ENCODE measurements around the gene SLX9.
"Not testable (repeated sequence)": the region's sequence is repeated elsewhere in the genome, so short reads cannot be mapped to it uniquely, and the experiment has no call there.

SLX9 gene

DNA sequence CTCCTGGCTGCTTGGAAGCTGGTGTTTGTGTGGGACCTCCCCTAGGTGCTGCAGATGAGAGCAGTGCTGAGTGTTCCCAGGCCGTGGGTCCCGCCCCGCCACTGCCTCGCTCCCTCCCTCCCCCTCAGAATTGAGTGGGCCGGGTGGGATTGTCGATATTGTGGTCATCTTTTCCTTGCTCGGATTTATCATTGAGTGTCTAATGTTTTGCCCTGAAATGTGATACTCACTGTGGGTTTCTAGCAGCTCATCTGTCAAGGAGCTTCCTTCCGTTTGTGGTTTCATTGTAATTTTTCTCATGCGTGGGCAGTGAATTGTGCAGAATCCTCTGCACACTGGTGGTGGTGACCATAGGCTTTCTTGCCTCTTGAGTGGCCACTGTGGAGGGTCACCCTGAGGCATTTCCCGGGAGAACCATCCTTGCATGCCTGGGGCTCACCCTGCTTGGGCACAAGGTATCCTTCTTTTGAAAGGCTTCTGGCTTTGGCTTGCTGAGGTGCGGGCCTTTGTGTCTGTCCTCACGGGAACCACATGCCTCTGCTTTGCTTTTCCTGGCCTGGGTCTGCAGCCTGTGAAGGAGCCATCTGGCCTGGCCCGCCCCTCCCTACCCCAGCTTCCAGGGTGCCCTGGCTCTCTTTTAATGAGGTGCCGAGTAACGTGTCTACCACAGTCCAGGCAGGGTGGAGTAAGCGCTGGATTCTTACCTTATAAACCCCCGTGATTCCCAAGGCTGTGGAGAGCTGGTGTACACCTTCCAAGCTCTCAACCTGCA, 25.6 kb downstream of the SLX9 start:
- DNase-seq: peak; percentile 82

DNA sequence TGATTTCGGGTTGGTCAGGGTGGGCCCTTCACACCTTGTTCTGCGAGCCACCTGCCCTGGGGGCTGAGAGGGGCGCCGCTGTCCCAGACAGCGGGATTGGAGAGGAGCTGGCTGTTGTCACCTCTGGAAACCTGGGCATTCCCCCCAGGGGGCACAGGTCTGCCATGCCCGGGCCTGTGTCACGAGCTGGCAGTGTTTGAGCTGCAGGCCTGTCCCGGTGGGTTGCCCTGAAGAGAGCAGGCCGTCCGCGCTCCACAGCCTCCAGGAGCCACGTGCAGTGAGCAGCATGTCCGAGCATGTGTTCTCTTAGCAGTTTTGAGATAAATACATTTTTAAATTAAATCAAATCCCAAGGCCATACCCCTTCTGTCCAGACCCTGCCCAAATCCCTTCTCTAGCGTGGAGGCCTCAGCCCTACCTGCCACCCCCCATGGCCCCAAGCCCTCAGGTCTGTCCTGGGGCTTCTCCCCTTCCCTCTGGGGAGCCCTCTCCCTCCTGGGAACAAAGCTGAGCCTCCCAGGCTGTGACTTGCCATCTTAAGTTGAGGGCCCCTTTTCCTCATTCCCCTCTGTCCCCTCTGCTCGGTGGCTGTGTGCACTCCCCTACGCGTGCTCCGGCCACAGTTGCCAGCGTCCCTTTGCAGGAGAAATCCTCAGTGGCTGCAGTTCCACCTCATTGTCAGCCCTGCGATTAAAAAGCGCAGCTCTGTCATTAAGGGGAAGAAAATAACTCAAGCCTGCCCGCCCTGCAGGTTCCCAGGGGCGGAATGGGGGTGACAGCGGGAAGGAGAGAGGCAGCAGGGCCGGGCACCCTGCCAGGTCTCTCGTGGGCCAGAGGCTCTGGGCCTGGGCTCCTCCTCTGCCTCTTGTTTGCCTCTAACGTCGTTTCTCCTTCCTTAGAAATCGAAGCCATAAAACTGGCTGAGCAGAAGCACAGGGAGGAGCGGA, 26.6 kb downstream of the SLX9 start:
- peak; percentile 17 for DNase-seq

DNA sequence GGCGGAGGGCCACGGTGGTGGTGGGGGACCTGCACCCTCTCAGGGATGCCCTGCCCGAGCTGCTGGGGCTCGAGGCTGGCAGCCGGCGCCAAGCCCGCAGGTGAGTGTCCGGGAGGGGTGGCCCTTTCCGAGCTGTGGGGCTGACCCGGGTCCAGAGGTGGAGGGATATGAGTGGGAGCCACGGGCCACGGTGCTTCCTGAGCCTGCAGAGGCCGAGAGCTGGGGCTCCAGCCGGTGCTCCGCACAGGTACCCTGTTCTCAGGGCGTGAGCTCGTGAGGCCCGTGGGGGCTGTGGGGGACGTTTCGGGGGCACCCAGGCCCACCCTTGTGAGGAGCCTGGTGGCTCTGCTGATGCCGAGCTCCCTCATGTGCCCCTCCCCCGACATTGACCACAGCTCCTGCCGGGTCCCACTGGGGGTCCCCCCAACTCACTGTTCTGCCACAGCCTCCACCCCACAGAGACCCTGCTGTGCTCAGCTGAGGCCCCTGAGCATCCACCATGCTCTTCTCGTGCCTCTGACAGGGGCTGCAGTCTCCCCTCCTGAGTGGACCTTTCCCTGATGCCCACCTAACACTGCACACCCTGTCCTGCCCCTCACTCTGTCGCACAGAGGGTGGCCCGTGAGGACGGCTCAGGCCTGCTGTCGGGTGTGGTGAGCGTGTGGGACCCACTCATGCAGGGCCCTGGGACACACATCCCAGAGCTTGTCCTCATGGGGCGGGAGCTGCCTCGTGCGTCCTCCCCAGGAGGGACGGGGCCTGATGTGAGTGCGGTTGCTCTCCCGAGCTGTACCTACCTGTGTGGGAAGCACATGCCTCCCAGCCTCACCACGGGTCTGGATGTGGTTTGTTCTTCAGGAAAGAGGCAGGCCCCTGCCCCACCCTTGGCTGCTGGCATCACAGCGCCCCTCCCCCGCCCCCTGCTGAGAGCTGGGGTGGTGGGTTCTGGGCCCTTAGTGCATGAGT, 27.5 kb downstream of the SLX9 start:
- DNase-seq: no peak

DNA sequence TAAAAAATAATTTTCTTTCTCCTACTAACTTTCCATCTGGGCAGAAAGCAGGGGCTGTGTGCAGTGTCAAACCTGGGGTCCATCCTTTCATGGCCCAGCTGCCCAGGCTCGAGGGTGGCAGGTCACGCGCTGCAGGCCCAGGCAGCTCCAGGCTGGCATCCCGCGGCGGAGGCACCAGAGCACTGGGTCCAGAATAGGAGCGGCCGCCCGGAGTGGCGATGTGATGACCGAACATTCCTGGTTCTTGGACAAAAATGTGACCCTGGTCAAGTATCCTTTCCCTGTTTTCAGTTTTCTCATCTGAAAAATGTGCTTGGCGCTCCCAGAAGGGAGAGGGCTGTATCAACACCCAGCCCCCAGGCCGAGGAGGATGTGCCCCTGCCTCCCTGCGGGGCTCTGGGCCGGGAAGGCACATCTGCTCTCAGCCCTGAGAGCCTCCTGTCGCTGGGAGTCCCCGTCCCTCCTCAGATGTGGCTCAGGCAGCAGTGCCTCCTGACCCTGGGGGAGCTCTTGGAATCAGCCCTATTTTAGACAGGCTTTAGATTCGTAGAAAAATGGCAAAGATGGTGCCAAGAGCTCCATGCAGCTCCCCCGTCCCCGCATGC, 29.3 kb downstream of the SLX9 start:
- no peak for DNase-seq

DNA sequence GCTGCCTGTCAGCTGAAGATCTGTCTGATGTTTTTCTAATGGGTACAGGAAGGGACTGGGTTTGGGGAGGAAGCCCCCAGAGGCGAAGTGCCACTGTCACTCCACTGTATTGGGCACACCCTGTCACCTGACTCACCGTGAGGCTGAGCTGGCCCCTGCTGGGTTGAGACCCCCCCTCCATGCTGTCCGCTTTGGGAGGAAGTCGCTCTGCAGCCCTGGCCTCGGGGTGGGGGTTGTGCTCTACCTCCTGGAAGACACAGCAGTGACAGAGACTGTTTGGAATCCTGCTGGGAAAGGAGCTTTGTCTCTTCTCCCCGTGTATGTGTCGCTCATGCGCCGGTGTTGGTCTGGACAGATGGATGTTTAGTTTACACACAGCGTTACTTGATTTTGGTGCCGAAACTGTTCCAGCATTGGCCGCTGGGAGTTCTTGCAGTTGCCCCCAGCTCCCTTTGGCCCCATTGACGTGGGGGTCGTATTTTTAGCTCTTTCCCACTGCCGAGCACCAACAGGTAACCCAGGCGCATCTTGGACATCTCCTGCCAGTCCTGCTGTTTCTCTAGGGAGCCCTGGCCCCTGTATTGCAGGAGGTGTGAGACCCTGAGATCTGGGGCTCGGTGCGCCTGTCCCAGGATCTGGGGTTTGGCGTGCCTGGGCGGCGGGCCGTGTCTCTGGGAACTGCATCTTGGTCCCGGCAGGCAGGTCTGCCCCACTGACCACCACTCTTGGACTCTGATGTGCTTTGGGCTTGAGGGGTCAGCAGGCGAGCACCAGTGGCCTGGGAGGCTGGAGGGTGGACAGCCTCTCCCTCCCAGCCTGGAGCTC, 30.3 kb downstream of the SLX9 start:
- no peak for DNase-seq

DNA sequence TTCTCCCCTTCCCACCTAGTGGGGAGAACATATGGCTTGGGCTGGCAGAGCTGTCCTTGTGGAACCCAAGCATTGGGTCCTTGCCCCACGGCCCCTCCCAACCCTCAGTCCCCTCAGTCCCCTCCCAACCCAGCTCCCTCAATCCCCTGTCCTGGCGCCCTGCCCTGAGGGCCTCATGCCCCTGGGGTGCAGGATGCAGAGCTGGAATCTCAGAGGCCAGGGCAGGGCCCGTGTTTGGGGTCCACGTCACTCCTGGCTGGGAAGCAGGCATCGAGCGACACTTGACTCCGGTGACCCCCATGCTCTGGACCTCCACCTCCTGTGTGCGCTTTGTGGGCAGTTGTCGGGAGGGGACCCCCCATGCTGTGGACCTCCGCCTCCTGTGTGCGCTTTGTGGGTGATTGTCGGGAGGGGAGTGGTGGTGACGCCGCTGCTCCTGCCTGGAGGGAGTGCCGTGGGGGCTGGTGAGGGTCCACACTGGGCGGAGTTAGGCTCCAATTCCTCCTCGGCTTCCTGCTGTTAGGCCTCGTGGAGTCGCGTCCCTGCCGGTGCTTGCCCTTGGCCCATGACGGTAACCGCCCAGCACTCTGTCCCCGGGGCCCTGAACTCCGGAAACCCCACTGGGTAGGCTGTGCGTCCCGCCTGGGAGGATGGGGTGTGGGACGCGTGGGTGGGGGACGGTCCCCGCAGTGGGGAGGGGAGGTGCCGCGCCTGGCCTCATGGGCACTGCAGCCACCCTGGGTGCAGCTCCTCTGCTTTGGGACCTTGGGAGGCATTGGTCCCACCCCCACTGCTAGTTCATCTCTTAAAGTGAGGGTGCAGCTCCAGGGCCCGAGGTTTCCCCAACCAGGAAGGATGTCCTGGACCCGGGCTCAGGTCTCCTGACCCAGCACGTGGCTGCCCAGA, 31.2 kb downstream of the SLX9 start:
- no peak for DNase-seq

DNA sequence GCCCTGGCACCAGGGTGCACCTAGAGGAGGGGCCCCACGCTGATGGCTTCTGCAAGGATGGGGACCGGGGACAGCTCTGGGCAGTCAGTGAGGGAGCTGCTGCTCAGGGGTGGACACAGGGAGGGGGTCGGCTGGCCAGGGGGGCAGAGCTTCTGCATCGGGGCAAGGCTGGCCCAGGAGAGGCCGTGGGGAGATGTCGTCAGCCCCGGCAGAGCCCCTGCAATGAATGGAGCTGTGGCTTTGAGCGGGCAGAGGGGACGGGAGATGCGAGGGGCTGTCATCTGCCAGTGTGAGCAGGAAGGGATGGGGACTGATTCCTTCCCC, 31.8 kb downstream of the SLX9 start:
- no peak for DNase-seq

DNA sequence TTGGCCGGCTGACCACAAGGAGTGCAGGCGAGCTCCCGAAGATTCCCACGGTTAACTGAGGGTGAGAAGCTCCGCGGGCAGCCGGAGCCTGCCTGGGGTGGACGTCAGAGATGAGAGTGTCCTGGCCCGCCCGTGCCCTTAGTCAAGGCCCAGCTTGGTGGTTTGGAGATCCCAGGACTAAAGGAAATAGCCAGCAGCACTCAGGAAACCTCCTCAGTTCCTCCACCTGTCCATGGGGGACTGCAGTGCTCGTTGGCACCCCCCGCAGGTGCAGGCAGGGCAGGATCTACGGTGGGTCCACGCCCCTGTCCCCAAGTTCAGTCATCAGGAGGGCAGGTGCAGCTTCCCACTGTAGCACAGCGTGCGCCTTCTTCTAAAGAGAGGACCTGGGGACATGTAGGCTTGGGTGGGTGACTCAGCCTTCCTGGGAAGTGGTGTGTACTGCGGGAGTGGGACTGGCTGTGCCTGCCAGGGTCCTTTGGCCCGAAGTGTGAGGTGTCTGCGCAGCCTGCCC, 32.5 kb downstream of the SLX9 start:
- no peak for DNase-seq

DNA sequence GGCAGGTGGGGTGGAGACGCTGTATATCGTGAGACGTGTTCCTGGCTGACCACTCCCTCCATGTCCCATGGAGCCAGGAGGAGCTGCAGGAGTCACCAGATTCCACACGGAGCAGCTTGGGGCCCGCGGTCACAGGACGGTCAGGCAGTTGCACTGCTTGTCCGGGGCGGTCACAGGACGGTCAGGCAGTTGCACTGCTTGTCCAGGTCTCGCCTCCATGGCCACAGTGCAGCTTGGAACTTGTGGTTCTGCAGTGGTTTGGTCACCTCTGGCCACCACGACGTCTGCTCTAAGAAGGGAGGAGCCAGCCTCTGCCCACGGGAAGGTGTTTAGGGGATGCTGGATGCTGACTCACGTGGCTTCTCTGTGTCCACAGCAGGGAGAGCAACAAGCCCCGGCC, 33.0 kb downstream of the SLX9 start:
- DNase-seq: no peak

DNA sequence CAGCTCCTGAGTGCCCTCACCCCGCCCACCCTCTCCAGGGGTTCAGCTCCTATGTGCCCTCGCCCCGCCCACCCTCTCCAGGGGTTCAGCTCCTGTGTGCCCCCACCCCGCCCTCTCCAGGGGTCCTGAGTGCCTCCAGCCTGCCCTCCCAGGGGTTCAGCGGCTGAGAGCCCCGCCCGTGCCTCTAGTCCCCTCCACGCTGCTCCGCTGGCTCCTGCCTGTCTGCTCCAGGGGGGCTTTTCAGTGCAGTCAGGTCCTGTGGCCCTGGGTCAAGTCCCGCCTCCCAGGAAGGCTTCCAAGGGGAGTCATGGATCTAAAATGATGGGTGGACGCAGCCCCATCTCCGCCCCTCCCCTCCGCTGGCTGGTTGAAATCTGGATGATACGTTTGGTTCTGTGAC, 33.8 kb downstream of the SLX9 start:
- no peak for DNase-seq

DNA sequence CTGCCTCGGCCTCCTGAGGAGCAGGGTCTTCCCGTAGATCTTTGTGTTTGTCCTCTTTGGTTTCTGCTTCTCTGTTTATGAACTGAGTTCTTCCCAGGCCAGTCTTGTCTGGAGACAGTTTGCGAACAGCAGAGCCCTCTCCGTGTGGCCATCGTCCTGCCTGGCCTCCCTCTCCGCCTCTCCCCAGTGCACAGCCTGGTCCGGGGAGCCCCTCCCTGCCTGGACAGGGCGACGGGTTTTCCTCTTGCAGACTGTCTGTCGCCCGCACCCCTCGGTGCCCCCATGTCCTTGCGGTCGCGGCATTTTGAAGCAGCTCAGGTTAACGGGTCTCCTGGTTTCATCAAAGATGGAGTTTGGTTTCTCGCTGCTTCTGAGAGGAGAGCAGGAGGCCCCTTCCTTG, 34.8 kb downstream of the SLX9 start:
- DNase-seq: no peak

DNA sequence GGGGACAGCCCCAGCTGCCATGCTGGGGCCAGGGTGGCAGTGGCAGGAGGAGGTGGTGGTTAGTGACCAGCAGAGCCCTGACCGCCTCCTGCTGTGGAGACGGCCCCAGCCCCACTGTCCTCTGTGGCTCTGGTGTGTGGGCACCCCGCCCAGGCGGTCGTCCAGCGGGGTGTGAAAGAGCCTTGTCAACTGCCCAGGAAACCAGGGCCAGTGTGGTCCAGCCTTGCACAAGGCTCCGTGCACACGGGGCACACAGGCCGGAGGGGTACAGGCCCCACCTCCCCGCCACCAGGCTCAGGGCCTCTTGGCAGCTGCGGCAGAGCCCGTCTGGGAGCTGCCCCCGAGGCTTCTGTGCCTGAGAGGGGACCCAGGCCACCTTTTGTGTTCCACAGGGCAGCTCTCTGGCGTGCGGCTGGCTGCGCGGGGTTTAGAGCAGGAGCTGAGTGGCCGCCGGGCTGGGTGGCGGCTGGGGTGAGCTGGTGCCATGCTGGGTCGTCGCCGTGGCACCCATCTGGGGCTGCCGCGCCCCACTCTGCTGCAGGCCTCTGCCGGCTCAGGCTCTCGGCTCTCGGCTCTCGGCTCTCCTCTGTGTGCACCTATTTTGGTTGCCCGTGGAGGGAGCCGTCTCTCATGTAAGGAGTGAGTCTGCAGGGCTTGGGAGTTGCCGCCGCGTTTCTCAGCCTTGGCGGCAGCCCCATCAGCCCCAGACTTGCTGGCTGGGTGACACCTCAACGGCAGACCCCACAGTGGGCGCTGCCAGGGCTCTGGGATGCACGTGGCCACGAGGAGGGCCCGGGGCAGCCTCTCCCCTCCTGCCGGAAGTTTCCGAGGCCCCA, 36.1 kb downstream of the SLX9 start:
- no peak for DNase-seq

DNA sequence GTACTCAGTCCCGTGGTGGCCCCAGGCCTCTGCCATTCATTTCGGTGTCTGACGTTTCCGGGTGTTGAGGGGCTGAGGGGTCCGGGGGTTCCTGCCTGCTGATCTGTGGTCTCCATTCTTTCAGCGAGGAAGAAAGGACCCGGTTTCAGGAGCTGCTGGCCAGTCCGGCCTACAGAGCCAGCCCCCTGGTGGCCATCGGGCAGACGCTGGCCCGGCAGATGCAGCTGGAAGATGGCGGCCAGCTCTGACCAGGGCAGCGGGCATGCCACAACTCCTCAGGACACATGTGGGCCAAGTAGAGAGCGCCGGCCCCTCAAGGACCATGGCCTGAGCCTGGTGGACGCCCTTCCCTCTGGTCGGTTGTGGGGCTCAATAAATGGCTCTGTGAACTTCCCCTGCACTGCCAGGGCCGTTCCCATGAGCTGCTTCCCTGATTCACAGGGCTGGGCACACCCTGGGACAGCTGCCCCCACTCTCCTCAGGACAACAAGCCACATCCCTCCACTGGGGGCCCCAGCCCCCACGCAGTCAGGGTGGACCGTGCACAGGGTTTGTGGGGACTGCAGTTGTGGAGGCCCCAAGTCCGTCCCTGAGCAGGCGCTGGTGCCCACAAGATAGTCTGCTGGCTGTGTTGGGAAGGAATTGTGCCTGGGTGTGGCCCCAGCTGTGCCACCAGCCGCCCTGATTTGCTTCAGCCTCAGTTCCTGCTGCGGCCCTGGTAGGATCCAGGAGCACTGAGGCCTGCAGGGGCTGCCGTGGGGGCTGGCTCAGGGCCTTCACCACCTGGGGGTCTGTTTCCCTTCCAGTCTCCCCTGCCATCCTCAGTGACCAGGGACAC, 36.9 kb downstream of the SLX9 start:
- not testable (repeated sequence) for DNase-seq

DNA sequence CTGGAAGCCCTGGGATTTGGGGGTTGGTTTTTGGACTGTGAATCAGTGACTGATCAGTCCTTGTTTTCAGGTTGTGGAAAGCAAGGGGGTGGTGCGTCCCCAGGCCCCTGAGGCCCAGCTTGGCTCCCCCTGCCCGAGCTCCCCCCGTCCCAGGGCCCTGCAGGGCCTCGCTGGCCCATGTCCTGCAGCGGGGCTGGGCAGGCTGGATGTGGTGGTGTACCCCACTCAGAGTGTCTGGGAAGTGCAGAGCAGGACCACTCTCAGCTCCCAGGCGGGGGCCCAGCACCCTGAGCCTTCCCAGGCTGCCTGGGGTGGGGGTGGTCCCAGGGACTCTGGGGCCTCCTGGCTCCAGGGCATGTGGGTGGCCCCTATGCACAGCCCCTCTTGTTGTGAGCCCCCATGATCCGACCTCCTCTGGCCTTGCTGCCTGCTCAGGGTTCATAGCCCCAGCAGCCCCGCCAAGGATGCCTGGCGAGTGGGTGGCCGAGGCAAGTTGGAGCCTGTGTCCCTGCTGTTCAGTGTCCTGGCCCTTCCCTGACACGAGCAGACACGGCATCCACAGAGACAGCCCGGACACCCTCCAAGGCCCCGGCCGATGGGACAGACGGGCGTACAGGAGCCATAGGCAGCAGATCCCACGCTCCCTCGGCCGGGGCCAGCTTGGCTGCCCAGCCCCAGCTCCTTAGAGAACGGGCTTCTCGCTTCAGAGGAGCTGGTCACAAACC, 37.9 kb downstream of the SLX9 start:
- no peak for DNase-seq

DNA sequence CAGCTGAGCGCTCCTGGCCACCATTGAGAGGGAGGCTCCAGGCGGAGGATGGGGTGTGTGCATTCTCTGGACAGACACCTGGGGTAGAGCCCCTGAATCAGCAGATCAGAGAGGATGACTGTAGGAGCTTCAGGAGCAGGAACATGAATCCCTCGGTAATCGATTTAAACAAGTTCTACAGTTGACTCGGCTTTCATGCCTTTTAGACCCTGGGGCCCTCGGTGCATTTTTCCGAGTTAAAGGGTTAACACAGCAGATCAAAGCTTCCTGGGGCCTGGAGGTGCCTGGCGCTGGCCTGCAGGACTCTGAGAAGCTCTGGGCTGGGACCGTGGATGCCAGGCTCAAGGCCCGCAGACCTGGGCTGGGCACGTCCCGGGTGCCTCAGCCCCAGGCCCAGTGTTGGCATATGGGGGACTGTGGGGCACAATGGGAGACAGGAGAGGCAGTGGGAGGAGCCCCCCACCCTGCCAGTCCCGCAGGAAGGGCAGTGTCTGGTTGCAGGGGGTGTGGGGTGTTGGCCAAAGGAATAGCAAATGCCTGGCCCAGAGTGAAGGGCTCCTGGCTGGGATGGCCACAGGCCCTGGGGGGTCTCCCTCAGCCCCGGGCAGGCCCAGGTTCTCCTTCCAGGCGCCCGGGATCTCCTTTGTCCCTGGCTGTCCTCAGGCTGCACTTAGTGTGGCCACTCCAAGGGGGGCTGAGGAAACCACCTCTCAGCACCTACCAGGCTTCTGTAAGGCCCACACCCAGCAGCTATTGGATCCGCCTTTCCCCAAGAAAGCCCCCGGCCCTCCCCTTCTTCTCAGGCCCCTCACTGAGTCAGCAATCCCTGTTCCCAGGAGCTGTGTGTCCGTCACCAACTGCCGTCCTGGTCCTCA, 40.1 kb downstream of the SLX9 start:
- no peak for DNase-seq
